HG02981 (cell line): ENCODE results near the gene AGBL3.
"Not testable (repeated sequence)": the region's sequence is repeated elsewhere in the genome, so short reads cannot be mapped to it uniquely, and the experiment has no call there.

Experiments
- ATAC-seq: cut with Tn5 transposase; IDR thresholded peaks from one replicate; pipeline ENCODE4 v1.9.1; 2021; ENCODE audit warnings: mild to moderate bottlenecking, moderate library complexity; ENCODE audit not compliant: unreplicated experiment

Gene AGBL3

DNA sequence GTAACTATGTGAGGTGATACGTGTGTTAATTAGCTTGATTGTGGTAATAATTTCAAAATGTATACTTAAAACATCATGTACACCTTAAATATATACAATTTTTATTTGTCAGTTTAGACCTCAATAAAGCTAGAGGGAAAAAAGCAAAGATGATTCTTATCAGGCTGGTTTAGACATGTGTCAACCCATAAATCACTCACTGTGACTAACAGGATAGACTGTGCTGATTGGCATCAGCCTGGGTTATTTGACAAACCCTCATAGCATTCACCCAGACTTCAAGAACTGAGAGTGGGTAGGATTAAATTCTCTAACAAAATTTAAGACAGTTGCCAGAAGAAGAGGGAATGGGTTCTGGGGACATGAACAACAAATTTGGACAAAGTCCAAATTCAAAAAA, 87.8 kb downstream of the AGBL3 start:
- no peak for ATAC-seq

DNA sequence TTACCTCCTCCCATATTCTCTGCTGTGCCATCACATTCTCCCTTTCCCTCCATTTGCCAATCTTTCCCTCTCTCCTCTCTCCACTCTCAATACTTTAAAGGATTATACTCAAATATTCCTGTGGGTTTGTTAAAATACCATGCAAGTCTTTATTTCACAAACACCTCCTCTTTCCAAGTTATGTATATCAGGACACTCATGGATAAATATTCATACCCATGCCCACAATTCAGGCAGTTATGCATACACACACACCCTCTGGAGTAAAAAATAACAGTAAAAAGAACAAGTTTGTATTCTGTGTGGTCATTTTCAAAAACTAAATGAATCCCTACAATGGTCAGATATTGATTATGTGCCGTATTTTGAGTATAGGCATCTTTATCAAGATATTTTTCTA, 88.2 kb downstream of the AGBL3 start:
- no peak for ATAC-seq

GRCh38 chr7:135075716-135076115, 89.4 kb downstream of the AGBL3 start:
- no peak for ATAC-seq

- ATAC-seq = no peak
Observed at GRCh38 chr7:135076882-135077281, 90.6 kb downstream of the AGBL3 start.

DNA sequence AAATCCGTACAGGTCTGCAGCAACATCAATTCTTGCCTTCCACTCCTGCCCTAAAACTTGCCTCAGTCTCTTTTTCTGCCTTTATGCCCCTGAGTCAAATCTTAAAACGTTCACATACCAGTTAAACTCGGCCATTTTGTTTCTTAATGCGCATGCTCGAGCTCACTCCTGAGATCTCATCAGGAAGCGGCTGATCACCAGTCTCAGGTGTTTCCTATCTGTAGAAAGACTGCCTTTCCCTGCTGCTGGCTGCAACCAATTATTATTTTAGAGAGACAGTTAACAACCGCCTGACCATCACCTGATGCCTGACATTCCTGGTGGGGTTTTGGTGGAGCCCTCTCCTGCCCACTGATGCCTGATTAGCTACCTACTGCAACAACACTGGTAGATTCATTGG, 91.3 kb downstream of the AGBL3 start:
- ATAC-seq = no peak

DNA sequence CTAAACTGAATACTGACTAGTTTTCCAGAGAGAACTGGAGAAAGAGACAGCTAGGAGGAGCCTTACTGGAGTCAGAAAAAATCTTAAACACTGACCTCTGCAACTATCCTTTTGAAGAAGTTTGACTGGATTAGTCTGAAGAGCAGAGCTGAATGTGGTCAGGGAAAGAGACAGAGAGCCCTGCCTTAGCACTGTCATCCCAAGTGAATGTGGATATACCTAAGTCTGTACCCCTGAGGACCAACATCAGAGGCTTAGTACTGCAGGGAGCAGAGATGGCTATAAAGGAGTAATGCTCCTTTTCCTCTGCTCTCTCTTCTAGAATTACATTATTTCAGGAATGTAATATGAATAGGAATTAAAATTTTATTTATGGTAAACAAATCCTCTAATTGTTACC, 91.7 kb downstream of the AGBL3 start:
- ATAC-seq = no peak

- ATAC-seq = no peak
Observed at GRCh38 chr7:135079068-135079467, 92.8 kb downstream of the AGBL3 start.

GRCh38 chr7:135083005-135083404, 96.7 kb downstream of the AGBL3 start:
- no peak for ATAC-seq

GRCh38 chr7:135088566-135088965, 102.3 kb downstream of the AGBL3 start:
- ATAC-seq = no peak

GRCh38 chr7:135091717-135092116, 105.4 kb downstream of the AGBL3 start:
- ATAC-seq = no peak

- no peak for ATAC-seq
Observed at GRCh38 chr7:135094472-135095237, 108.3 kb downstream of the AGBL3 start.

DNA sequence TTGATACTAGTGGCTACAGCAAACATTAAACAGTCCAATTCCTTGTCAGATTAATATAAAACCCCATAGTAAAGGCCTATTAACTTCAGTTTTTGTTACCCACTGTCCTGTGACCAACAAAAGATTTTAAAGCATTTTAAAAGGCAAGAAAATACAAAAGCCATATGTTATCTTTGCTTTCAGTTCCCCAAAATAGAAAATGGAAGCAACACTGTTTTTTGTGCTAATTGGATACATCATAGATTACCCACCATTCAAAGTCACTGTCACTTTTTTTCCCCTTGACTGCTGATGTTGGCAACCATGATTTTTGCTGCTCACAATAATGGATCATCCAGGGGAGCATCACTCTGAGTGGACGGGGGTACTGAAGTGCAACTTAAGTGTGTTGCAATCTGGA, 109.1 kb downstream of the AGBL3 start:
- ATAC-seq = no peak

GRCh38 chr7:135098391-135098790, 112.1 kb downstream of the AGBL3 start:
- no peak for ATAC-seq

DNA sequence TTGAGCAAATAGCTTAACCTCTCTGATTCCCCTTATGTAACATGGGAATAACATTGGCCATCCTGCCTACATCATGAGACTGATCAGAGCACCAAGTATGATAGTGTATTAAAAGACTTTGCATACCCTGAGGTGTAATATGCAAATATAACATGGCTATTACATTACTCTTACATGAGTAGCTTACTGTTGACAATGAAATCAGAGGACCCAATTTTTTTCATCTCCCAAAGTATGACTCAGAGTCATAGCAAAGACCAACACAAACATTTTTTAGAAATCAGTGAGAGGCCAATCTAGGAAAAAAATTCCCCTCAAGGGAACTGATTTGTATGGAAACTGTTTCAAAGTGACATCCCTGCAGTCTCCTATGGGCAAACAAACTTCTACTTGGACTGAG, 114.5 kb downstream of the AGBL3 start:
- ATAC-seq = no peak

GRCh38 chr7:135102372-135102771, 116.1 kb downstream of the AGBL3 start:
- ATAC-seq = peak; percentile 91

- ATAC-seq = no peak
Observed at GRCh38 chr7:135109562-135109961, 123.3 kb downstream of the AGBL3 start.

- no peak for ATAC-seq
Observed at GRCh38 chr7:135109976-135110375, 123.7 kb downstream of the AGBL3 start.

GRCh38 chr7:135111379-135111778, 125.1 kb downstream of the AGBL3 start:
- no peak for ATAC-seq

DNA sequence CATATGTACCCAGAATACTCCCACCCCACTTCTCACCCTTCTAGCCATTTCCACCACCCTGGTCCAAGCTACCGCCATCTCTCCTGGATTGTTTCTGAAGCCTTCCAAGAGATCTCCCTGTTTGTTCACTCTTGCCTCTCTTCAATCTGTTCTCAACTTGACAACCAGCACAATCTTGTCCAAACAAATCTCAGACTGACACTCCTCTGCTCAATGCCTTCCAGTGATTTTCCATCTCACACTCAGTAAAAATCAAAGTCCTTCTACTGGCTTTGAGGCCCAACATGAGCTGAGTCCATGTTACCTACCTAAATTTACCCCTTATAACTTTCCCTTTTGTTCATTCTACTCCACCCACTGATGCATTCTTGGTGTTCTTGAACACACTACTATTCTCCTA, 128.3 kb downstream of the AGBL3 start:
- no peak for ATAC-seq

- ATAC-seq = no peak
Observed at GRCh38 chr7:135117096-135117495, 130.8 kb downstream of the AGBL3 start.

- no peak for ATAC-seq
Observed at GRCh38 chr7:135121868-135122267, 135.6 kb downstream of the AGBL3 start.

GRCh38 chr7:135124631-135125030, 138.3 kb downstream of the AGBL3 start:
- not testable (repeated sequence) for ATAC-seq

GRCh38 chr7:135128931-135129330, 142.6 kb downstream of the AGBL3 start:
- no peak for ATAC-seq
